ENCODE data around the gene ADAD1. TPM values are rescaled to one million over a fixed set of nuclear protein-coding genes. Genes with fewer than 3 reads are reported as not detected.

The ADAD1 gene
- total RNA-seq, 6 experiments from 2014 or later = not detected

- H3K9me3 Mint-ChIP-seq = no peaks in the 10 kb centered on the region
- TF ChIP-seq CTCF (IDR thresholded peaks at IDR 0.05) = no peak
- no peaks in the 10 kb centered on the region for H3K36me3 Mint-ChIP-seq (ENCODE audit: low read depth)
- H3K27ac Mint-ChIP-seq = no peak overlapping the region
- DNase-seq = no peak
- no peak overlapping the region for H3K4me3 Mint-ChIP-seq
- peaks cover 4% of the 10 kb centered on the region for H3K27me3 Mint-ChIP-seq (ENCODE audit: insufficient read depth)
- no peaks in the 10 kb centered on the region for H3K4me1 Mint-ChIP-seq (ENCODE audit: low read depth)
Measured at GRCh38 chr4:122412547-122412946, 33.7 kb downstream of the ADAD1 start.

GRCh38 chr4:122423246-122423645 lies 44.4 kb downstream of the ADAD1 start:
- H3K27me3 Mint-ChIP-seq (ENCODE audit: insufficient read depth) = peaks cover 6% of the 10 kb centered on the region; the same call in 1 of the 2 replicates

GRCh38 chr4:122431351-122431750 lies 52.5 kb downstream of the ADAD1 start:
- peaks cover 3% of the 10 kb centered on the region; the same call in 1 of the 2 replicates for H3K27me3 Mint-ChIP-seq (ENCODE audit: insufficient read depth)
- no peak overlapping the region for H3K27ac Mint-ChIP-seq
- no peaks in the 10 kb centered on the region for H3K36me3 Mint-ChIP-seq (ENCODE audit: low read depth)
- DNase-seq = no peak
- TF ChIP-seq CTCF (IDR thresholded peaks at IDR 0.05) = no peak
- H3K9me3 Mint-ChIP-seq = no peaks in the 10 kb centered on the region
- H3K4me1 Mint-ChIP-seq (ENCODE audit: low read depth) = no peaks in the 10 kb centered on the region
- no peak overlapping the region for H3K4me3 Mint-ChIP-seq

More at GRCh38 chr4:122423246-122423645, 44.4 kb downstream of the ADAD1 start:
- Mint-ChIP-seq H3K4me3 (no peak overlapping the region), H3K9me3 (no peaks in the 10 kb centered on the region), H3K36me3 (ENCODE audit: low read depth) (no peaks in the 10 kb centered on the region), H3K4me1 (ENCODE audit: low read depth) (no peaks in the 10 kb centered on the region), H3K27ac (no peak overlapping the region)
- no peak for DNase-seq
- TF ChIP-seq CTCF (IDR thresholded peaks at IDR 0.05) = no peak

- Mint-ChIP-seq H3K36me3 (ENCODE audit: low read depth) (no peaks in the 10 kb centered on the region), H3K9me3 (no peaks in the 10 kb centered on the region), H3K4me3 (no peak overlapping the region), H3K4me1 (ENCODE audit: low read depth) (no peaks in the 10 kb centered on the region), H3K27me3 (ENCODE audit: insufficient read depth) (peaks cover 3% of the 10 kb centered on the region; the same call in 1 of the 2 replicates), H3K27ac (no peak overlapping the region)
- TF ChIP-seq CTCF (IDR thresholded peaks at IDR 0.05) = no peak
- DNase-seq = no peak
Measured at GRCh38 chr4:122434285-122434684, 55.5 kb downstream of the ADAD1 start.

GRCh38 chr4:122450847-122451246 lies 72.0 kb downstream of the ADAD1 start:
- Mint-ChIP-seq H3K4me1 (ENCODE audit: low read depth) (no peaks in the 10 kb centered on the region), H3K9me3 (no peaks in the 10 kb centered on the region), H3K4me3 (no peak overlapping the region), H3K27ac (no peak overlapping the region), H3K27me3 (ENCODE audit: insufficient read depth) (peaks cover 4% of the 10 kb centered on the region; the same call in 1 of the 2 replicates), H3K36me3 (ENCODE audit: low read depth) (no peaks in the 10 kb centered on the region)
- peak; percentile 58; the same call in 1 of the 2 replicates for TF ChIP-seq CTCF (IDR thresholded peaks at IDR 0.05)
- peak; percentile 46 for DNase-seq
